T-helper 9 cell (primary cell): ENCODE data around the gene UBR3.

ENCODE experiments used
- DNase-seq: peaks from one replicate; pipeline ENCODE4 v3.0.0-alpha.2; 2020

UBR3 gene

GRCh38 chr2:169961911-169962310 is 134.7 kb downstream of the UBR3 start:
- no peak for DNase-seq

GRCh38 chr2:169963786-169964185 is 136.5 kb downstream of the UBR3 start:
- no peak for DNase-seq

- DNase-seq, result no peak
Measured at GRCh38 chr2:169964740-169965139, 137.5 kb downstream of the UBR3 start.

GRCh38 chr2:169965495-169965894 is 138.2 kb downstream of the UBR3 start:
- DNase-seq, result no peak

- DNase-seq, result no peak
Measured at GRCh38 chr2:169966454-169966853, 139.2 kb downstream of the UBR3 start.

GRCh38 chr2:169968743-169969142 is 141.5 kb downstream of the UBR3 start:
- no peak for DNase-seq

- DNase-seq, result no peak
Measured at GRCh38 chr2:169975221-169975620, 148.0 kb downstream of the UBR3 start.

- DNase-seq, result no peak
Measured at GRCh38 chr2:169976335-169976851, 149.1 kb downstream of the UBR3 start.

- no peak for DNase-seq
Measured at GRCh38 chr2:169977530-169977929, 150.3 kb downstream of the UBR3 start.

GRCh38 chr2:169978402-169979017 is 151.3 kb downstream of the UBR3 start:
- no peak for DNase-seq

GRCh38 chr2:169979025-169979424 is 151.8 kb downstream of the UBR3 start:
- no peak for DNase-seq

GRCh38 chr2:169980001-169980400 is 152.7 kb downstream of the UBR3 start:
- DNase-seq, result no peak

- DNase-seq, result no peak
Measured at GRCh38 chr2:169980643-169981042, 153.4 kb downstream of the UBR3 start.

- DNase-seq, result no peak
Measured at GRCh38 chr2:169982929-169983328, 155.7 kb downstream of the UBR3 start.

GRCh38 chr2:169983506-169983905 is 156.3 kb downstream of the UBR3 start:
- no peak for DNase-seq

GRCh38 chr2:169984145-169984544 is 156.9 kb downstream of the UBR3 start:
- DNase-seq, result no peak

- no peak for DNase-seq
Measured at GRCh38 chr2:169994752-169995151, 167.5 kb downstream of the UBR3 start.

- no peak for DNase-seq
Measured at GRCh38 chr2:169997140-169997887, 170.1 kb downstream of the UBR3 start.

- no peak for DNase-seq
Measured at GRCh38 chr2:169999054-169999453, 171.8 kb downstream of the UBR3 start.

GRCh38 chr2:170002096-170002495 is 174.8 kb downstream of the UBR3 start:
- DNase-seq, result no peak

GRCh38 chr2:170005702-170006101 is 178.4 kb downstream of the UBR3 start:
- no peak for DNase-seq

GRCh38 chr2:170006587-170007325 is 179.5 kb downstream of the UBR3 start:
- DNase-seq, result no peak

GRCh38 chr2:170009209-170009608 is 182.0 kb downstream of the UBR3 start:
- DNase-seq, result no peak

- no peak for DNase-seq
Measured at GRCh38 chr2:170012773-170013172, 185.5 kb downstream of the UBR3 start.
